Measurements from ENCODE around the gene LPXN.

GRCh38 chr11:58526721-58527120, 48.9 kb downstream of the LPXN start:
- TF ChIP-seq CTCF (IDR thresholded peaks at IDR 0.05; ENCODE audit: borderline replicate concordance, extremely low read depth, low read length, poor library complexity, severe bottlenecking) (no peak), EZH2 (IDR thresholded peaks at IDR 0.05; ENCODE audit: borderline replicate concordance, low read depth, low read length, severe bottlenecking) (no peak)
